Hepatocyte (in vitro differentiated cells): ENCODE results near the gene PHF19. TPM values are rescaled to one million over a fixed set of nuclear protein-coding genes. Genes with fewer than 3 reads are reported as not detected.

Source experiments
- DNase-seq: peaks from one replicate; pipeline ENCODE4 v3.0.0-alpha.2; 2016; ENCODE audit warnings: low spot score
- H2AFZ ChIP-seq: fragments of 200-600 bp; sonication (generic); 2 replicates; pipeline ENCODE4 v1.6.0; 2016; ENCODE audit warnings: antibody characterized with exemption, mild to moderate bottlenecking
- H3K27ac ChIP-seq: fragments of 200-600 bp; sonication (generic); 2 replicates; pipeline ENCODE4 v1.5.1; 2016; ENCODE audit warnings: mild to moderate bottlenecking
- H3K27me3 ChIP-seq: fragments of 200-600 bp; sonication (generic); 2 replicates; pipeline ENCODE4 v1.6.1; 2016
- H3K36me3 ChIP-seq: fragments of 200-600 bp; sonication (generic); replicated peaks from 2 replicates; pipeline ENCODE4 v1.5.1; 2016; ENCODE audit warnings: low read depth; ENCODE audit not compliant: insufficient read depth
- H3K4me1 ChIP-seq: fragments of 200-600 bp; sonication (generic); 2 replicates; pipeline ENCODE4 v1.5.1; 2016; ENCODE audit warnings: mild to moderate bottlenecking, moderate library complexity; ENCODE audit not compliant: insufficient read depth
- H3K4me2 ChIP-seq: fragments of 200-600 bp; sonication (generic); 2 replicates; pipeline ENCODE4 v1.6.0; 2016
- H3K4me3 ChIP-seq: fragments of 200-600 bp; sonication (generic); 2 replicates; pipeline ENCODE4 v1.5.1; 2016; ENCODE audit warnings: mild to moderate bottlenecking
- H3K79me2 ChIP-seq: fragments of 200-600 bp; sonication (generic); 2 replicates; pipeline ENCODE4 v1.6.0; 2017; ENCODE audit warnings: mild to moderate bottlenecking
- H3K9me2 ChIP-seq: fragments of 200-600 bp; sonication (generic); replicated peaks from 2 replicates; pipeline ENCODE4 v1.6.0; 2017; ENCODE audit warnings: mild to moderate bottlenecking; ENCODE audit not compliant: insufficient read depth
- H3K9me3 ChIP-seq: fragments of 200-600 bp; sonication (generic); 2 replicates; pipeline ENCODE4 v1.5.1; 2016; ENCODE audit warnings: low read depth, mild to moderate bottlenecking
- H4K20me1 ChIP-seq: fragments of 200-600 bp; sonication (generic); 2 replicates; pipeline ENCODE4 v1.6.0; 2016; ENCODE audit warnings: mild to moderate bottlenecking; ENCODE audit not compliant: insufficient read depth, poor library complexity, severe bottlenecking
- EZH2 ChIP-seq: fragments of 200-600 bp; sonication (generic); IDR thresholded peaks from 2 replicates; pipeline ENCODE4 v1.6.1; 2016; ENCODE audit warnings: antibody characterized with exemption, mild to moderate bottlenecking, borderline replicate concordance
- EZH2phosphoT487 ChIP-seq: fragments of 200-600 bp; sonication (generic); IDR thresholded peaks from one replicate; pipeline ENCODE4 v1.6.1; 2018; ENCODE audit warnings: antibody characterized with exemption, mild to moderate bottlenecking, low read depth, moderate library complexity; ENCODE audit not compliant: unreplicated experiment, severe bottlenecking
- WGBS: methylation state at CpG from one replicate; pipeline ENCODE4 v1.1.6; 2016; ENCODE audit warnings: low lambda C conversion rate; ENCODE audit errors: missing lambda C conversion rate; 5-methylcytosine and 5-hydroxymethylcytosine counted together
- polyA plus RNA-seq: library from polyadenylated mRNA; unstranded; fragments of >200 nt; fragmentation: Nextera tagmentation; extraction: Ambion mirVana; gene quantifications from 2 replicates; pipeline ENCODE4 v1.2.1, GENCODE V29; 2016
- total RNA-seq: library from RNA; depleted of rRNA; stranded (reverse); fragments of >200 nt; gene quantifications from 2 replicates; pipeline ENCODE4 v1.2.3, GENCODE V29; 2014
- TF ChIP-seq, protein P1 (sequence below): fragments of 200-600 bp; sonication (generic); IDR thresholded peaks from 2 replicates; pipeline ENCODE4 v1.5.1; 2016; ENCODE audit warnings: antibody characterized with exemption, mild to moderate bottlenecking; ENCODE audit not compliant: poor library complexity

PHF19 gene
- total and polyA plus RNA-seq, 2 experiments from 2014 or later, result 30.9 to 34.8 TPM

DNA sequence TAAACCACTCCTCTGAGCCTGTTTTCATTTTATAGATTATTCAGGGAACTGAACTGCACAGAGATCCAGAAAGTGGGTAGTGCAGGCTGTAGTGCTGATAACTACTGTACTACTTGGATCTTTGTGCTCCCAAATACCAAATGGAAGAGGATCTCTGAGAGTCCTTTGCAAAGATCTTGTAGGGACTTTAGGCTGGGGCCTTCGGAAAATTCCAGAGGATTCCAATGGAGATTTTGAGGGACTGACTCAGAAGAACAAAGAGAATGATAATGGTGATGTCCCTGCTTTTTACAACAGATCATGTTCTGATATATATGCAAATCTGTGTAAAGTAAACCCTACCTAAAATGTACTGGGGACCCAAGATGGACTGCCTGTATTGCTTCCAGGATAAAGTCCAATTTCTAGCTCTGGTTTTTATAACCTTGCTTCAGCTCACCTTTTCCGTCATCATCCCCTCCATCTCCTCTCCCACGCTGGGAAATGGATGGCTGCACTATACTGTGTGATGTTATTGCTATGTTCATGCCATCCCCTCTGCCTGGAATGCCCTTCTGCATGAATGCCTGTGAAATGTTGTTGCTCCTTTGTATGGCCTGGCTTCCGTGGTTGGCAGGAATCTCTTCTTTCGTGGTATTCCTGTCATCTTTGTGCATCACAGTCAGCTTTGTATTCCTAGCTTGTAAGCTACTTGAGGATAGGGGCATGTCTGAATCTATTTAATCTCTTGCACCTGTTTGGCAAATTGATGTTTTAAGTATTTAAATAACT is 24.6 kb downstream of the PHF19 start:
- no peak overlapping the region for H3K4me2 ChIP-seq
- no peaks in the 10 kb centered on the region for H3K79me2 ChIP-seq
- no peaks in the 10 kb centered on the region for H3K9me2 ChIP-seq
- no peaks in the 10 kb centered on the region for H4K20me1 ChIP-seq
- 71% methylated on average over 5 of the region's 5 CpGs for WGBS
- H3K27me3 ChIP-seq, result no peaks in the 10 kb centered on the region
- DNase-seq, result no peak
- H3K36me3 ChIP-seq, result no peaks in the 10 kb centered on the region
- no peaks in the 10 kb centered on the region for H3K9me3 ChIP-seq
- H2AFZ ChIP-seq, result no peak overlapping the region
- H3K27ac ChIP-seq, result peak overlapping the region; percentile 74
- H3K4me3 ChIP-seq, result no peak overlapping the region
- peaks cover 11% of the 10 kb centered on the region for H3K4me1 ChIP-seq
- no peak for TF ChIP-seq EZH2phosphoT487
- no peak for TF ChIP-seq EZH2
- TF ChIP-seq, protein P1, sequence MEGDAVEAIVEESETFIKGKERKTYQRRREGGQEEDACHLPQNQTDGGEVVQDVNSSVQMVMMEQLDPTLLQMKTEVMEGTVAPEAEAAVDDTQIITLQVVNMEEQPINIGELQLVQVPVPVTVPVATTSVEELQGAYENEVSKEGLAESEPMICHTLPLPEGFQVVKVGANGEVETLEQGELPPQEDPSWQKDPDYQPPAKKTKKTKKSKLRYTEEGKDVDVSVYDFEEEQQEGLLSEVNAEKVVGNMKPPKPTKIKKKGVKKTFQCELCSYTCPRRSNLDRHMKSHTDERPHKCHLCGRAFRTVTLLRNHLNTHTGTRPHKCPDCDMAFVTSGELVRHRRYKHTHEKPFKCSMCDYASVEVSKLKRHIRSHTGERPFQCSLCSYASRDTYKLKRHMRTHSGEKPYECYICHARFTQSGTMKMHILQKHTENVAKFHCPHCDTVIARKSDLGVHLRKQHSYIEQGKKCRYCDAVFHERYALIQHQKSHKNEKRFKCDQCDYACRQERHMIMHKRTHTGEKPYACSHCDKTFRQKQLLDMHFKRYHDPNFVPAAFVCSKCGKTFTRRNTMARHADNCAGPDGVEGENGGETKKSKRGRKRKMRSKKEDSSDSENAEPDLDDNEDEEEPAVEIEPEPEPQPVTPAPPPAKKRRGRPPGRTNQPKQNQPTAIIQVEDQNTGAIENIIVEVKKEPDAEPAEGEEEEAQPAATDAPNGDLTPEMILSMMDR, result no peak

DNA sequence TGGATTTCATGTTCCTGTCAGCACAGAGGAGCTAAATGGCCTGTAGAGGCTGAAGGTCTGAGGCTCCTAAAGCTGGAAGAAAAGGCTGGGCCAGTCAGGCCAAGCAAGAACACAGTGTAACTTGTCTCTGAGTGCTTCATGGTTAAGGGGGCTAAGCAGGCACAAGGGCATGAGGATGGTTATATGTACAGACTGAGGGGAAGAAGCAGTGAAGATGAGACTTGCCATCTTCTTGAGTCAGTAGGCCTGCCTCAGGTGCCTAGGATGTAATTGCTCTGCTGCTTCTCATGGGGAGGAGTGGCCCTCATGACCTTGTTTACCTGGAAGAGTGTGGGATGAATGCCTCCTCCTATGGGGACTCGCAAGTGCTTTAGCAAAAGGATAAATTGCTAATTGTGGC is 25.5 kb downstream of the PHF19 start:
- Histone ChIP-seq H4K20me1 (no peaks in the 10 kb centered on the region), H3K79me2 (no peaks in the 10 kb centered on the region), H3K36me3 (no peaks in the 10 kb centered on the region), H3K9me3 (no peaks in the 10 kb centered on the region), H3K4me3 (no peak overlapping the region), H2AFZ (no peak overlapping the region), H3K27ac (peak overlapping the region; percentile 74), H3K27me3 (no peaks in the 10 kb centered on the region), H3K9me2 (no peaks in the 10 kb centered on the region), H3K4me2 (no peak overlapping the region), H3K4me1 (peaks cover 11% of the 10 kb centered on the region)
- 100% methylated on average over 1 of the region's 1 CpG for WGBS
- DNase-seq, result no peak
- TF ChIP-seq, protein P1, result no peak
- TF ChIP-seq EZH2, result no peak
- TF ChIP-seq EZH2phosphoT487, result no peak

DNA sequence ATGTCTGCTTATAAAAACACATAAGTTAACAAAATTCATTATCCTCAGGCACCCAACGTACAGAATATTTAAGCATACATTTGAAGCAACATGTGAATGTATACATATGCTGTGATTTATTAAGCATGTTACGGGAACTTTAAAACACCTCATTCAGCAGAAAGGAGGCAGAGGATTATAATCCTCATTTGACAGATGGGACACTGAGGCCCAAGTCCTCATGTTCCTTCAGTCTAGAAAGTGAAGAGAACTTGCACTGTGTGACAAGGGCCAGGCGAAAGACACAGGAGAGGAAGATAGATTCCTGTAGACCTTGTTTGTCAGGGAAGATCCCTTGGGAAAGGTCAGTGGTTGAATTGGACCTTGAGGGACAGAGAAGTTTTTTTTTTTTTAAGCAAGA is 26.7 kb downstream of the PHF19 start:
- TF ChIP-seq EZH2phosphoT487 (no peak), EZH2 (no peak)
- TF ChIP-seq, protein P1, result no peak
- WGBS, result 92% methylated on average over 3 of the region's 3 CpGs
- Histone ChIP-seq H3K79me2 (no peaks in the 10 kb centered on the region), H3K9me2 (no peaks in the 10 kb centered on the region), H4K20me1 (no peaks in the 10 kb centered on the region), H3K36me3 (no peaks in the 10 kb centered on the region), H3K4me1 (peaks cover 11% of the 10 kb centered on the region), H3K4me2 (no peak overlapping the region), H3K27me3 (no peaks in the 10 kb centered on the region), H3K4me3 (no peak overlapping the region), H3K27ac (no peak overlapping the region), H2AFZ (no peak overlapping the region), H3K9me3 (no peaks in the 10 kb centered on the region)
- no peak for DNase-seq
